Measurements from ENCODE around the gene RIMBP2. TPM values are rescaled to one million over a fixed set of nuclear protein-coding genes. Genes with fewer than 3 reads are reported as not detected.

Gene RIMBP2
- polyA plus RNA-seq, 1 of the 3 experiments (the other 2 are of a cell fraction), result 0.90 TPM

GRCh38 chr12:130708648-130709047 is 7.5 kb downstream of the RIMBP2 start:
- Histone ChIP-seq H3K27me3 (ENCODE audit: insufficient read depth) (no peaks in the 10 kb centered on the region), H3F3A (replicated peaks; ENCODE audit: insufficient read depth) (no peaks in the 10 kb centered on the region), H3K9me3 (no peaks in the 10 kb centered on the region), H2AFZ (ENCODE audit: low read depth) (no peak overlapping the region), H3K4me1 (ENCODE audit: control insufficient read depth in 1 of 2, insufficient read depth in 2 of 2, low read depth in 1 of 2, low read length in 1 of 2) (peaks cover 0 to 62% of the 10 kb centered on the region in 2 experiments; a peak in 2 of 4 replicates), H4K20me1 (ENCODE audit: insufficient read depth) (no peaks in the 10 kb centered on the region), H3K79me2 (ENCODE audit: insufficient read depth) (no peaks in the 10 kb centered on the region), H3K27ac (ENCODE audit: low read depth in 2 of 2, low read length in 1 of 2) (no peak overlapping the region), H3K36me3 (replicated peaks in 1 of 2; ENCODE audit: control insufficient read depth in 1 of 2, insufficient read depth in 2 of 2, low read length in 1 of 2) (no peaks in the 10 kb centered on the region), H3K4me3 (ENCODE audit: low read depth in 2 of 2, low read length in 1 of 2) (no peak overlapping the region), H3K4me2 (no peak overlapping the region), H3K9ac (no peak overlapping the region), H3K9me2 (no peaks in the 10 kb centered on the region)
- DNase-seq, result no peak
- CTCF ChIA-PET, result interaction anchor here (1.0 kb wide), 1 partner anchor 75 kb away, joined by 4 read pairs; no protein-coding TSS in a partner anchor
- POLR2A ChIA-PET, result no interaction called here
- no peak for TF ChIP-seq POLR2AphosphoS5 (IDR thresholded peaks at IDR 0.05; ENCODE audit: low read depth, low read length)
- no peak for TF ChIP-seq CHD2 (IDR thresholded peaks at IDR 0.05; ENCODE audit: low read length, partially characterized antibody)
- TF ChIP-seq YY1 (IDR thresholded peaks at IDR 0.05; ENCODE audit: low read depth), result no peak
- TF ChIP-seq MXI1 (IDR thresholded peaks at IDR 0.05; ENCODE audit: low read depth, low read length), result no peak
- no peak for TF ChIP-seq SMC3 (IDR thresholded peaks at IDR 0.05; ENCODE audit: low read depth, low read length)
- no peak for TF ChIP-seq RFX5 (IDR thresholded peaks at IDR 0.05; ENCODE audit: low read length)
- TF ChIP-seq FOXJ3 (CRISPR knock-in tag; IDR thresholded peaks at IDR 0.05), result no peak
- TF ChIP-seq JUND (IDR thresholded peaks at IDR 0.05), result no peak
- no peak for TF ChIP-seq MAX (IDR thresholded peaks at IDR 0.05; ENCODE audit: low read depth)
- TF ChIP-seq RXRA (IDR thresholded peaks at IDR 0.05; ENCODE audit: borderline replicate concordance, low read depth), result no peak
- TF ChIP-seq NFIC (IDR thresholded peaks at IDR 0.05; ENCODE audit: borderline replicate concordance), result no peak
- TF ChIP-seq, protein P1, sequence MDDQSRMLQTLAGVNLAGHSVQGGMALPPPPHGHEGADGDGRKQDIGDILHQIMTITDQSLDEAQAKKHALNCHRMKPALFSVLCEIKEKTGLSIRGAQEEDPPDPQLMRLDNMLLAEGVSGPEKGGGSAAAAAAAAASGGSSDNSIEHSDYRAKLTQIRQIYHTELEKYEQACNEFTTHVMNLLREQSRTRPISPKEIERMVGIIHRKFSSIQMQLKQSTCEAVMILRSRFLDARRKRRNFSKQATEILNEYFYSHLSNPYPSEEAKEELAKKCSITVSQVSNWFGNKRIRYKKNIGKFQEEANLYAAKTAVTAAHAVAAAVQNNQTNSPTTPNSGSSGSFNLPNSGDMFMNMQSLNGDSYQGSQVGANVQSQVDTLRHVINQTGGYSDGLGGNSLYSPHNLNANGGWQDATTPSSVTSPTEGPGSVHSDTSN (IDR thresholded peaks at IDR 0.05), result no peak
- no peak for TF ChIP-seq ZBTB33 (IDR thresholded peaks at IDR 0.05; ENCODE audit: borderline replicate concordance, low read depth)
- TF ChIP-seq MEF2A (IDR thresholded peaks at IDR 0.05; ENCODE audit: borderline replicate concordance, low read depth), result no peak
- no peak for TF ChIP-seq TAF1 (IDR thresholded peaks at IDR 0.05; ENCODE audit: borderline replicate concordance, low read depth, low read length)
- no peak for TF ChIP-seq EP300 (IDR thresholded peaks at IDR 0.05; ENCODE audit: borderline replicate concordance in 1 of 2, low read depth in 1 of 2, low read length in 1 of 2)
- TF ChIP-seq, protein P2, sequence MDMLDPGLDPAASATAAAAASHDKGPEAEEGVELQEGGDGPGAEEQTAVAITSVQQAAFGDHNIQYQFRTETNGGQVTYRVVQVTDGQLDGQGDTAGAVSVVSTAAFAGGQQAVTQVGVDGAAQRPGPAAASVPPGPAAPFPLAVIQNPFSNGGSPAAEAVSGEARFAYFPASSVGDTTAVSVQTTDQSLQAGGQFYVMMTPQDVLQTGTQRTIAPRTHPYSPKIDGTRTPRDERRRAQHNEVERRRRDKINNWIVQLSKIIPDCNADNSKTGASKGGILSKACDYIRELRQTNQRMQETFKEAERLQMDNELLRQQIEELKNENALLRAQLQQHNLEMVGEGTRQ (IDR thresholded peaks at IDR 0.05; ENCODE audit: borderline replicate concordance, low read depth, low read length), result no peak
- TF ChIP-seq RCOR1 (IDR thresholded peaks at IDR 0.05; ENCODE audit: low read length), result no peak
- no peak for TF ChIP-seq ELF1 (IDR thresholded peaks at IDR 0.05)
- WGBS (ENCODE audit: low lambda C conversion rate), result 74% methylated on average over 11 of the region's 12 CpGs

Measured in SK-N-SH (cell line).